HPDE6-E6E7 (cell line): ENCODE data around the gene SLC1A1.
A peak's percentile ranks its signal among the peaks of the same experiment; 100 is the strongest.
"Not testable (repeated sequence)": the region's sequence is repeated elsewhere in the genome, so short reads cannot be mapped to it uniquely, and the experiment has no call there.

ENCODE experiments used
- DNase-seq: peaks from one replicate; pipeline ENCODE4 v3.0.0; 2011; ENCODE audit warnings: missing footprints; ENCODE audit errors: extremely low spot score

The SLC1A1 gene

DNA sequence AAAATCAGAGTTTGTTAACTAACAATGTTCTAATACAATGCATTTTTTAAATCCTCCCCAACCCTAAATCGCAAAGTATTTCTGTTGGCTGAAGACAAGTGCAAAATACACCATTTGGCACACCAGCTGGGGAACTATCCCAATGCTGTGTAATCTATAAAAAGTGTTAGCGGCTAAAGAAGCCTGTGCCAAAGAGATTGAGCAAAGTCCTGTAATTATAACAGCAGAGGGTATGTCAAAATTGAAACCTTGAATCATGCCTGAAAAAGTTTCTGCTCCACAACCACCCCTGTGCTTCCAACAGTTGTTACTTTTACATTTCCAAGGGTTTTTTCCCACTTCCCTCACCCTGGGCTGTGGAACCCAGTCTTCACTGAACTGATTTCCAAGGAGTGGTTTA lies 88.7 kb downstream of the SLC1A1 start:
- DNase-seq: no peak

DNA sequence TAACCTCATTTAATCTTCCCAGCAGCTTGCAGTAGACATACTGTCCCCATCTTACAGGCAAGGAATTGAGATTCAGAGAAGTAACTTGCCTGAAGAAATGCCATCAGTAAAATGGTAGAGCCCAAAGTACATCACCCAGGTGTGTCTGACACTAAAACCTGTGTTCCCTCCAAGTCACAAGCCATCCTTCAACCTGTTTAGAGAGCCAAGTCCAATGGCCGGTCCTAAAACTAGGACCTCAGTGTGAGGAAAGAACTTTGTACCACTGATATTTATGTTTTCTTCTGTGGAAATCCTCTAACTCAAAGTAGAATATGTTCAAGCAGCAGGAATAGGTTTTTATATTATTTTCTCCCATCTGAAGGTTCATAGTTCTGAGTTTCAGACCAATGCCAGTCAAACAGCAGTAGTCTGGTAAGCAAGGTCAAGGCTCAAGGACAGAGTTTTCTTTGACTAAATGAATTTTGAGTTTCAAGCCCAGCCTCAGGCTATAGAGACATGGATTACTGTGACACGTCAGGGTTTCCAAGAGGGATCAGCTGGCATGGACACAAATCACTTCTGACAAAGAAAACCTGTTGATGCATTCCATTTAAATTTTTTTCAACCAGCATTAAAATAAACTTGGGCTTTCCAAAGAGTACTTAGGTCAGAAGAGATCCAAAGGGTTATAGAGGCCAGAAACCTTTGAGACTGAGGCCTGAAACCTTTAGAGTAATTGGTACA lies 90.9 kb downstream of the SLC1A1 start:
- no peak for DNase-seq

DNA sequence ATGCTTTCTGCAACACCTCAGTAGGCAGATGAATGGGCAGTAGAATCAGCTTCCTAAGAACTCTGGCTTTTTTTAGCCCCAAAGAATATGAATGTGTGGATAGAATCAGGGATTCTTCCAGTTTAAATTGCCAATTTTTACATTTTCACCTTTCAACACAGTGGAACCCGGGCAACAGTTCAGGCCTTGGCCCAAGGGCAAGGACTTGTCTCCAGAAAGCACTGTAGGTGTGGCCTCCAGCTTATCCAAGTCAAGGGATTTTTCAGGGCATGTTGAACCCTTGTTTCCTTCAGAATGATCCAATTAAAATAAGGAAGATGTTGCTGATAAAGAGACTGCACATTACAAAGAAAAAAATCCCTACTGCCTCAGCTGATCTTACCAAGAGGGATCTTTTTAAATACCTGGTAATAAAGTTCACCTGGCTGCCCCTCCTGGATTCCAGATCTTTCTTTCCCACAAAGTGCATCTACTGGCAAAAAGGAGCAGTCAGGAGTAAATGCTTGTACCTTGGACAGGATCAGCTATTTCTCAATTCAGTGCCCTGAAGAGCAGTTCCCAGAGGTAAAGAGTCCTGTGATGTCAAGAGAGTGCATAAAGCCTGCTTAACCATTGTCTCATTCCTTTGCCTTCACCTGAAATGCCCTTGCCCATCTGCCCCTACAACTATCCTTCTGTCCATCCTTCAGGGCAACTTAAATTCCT lies 91.7 kb downstream of the SLC1A1 start:
- DNase-seq: no peak

DNA sequence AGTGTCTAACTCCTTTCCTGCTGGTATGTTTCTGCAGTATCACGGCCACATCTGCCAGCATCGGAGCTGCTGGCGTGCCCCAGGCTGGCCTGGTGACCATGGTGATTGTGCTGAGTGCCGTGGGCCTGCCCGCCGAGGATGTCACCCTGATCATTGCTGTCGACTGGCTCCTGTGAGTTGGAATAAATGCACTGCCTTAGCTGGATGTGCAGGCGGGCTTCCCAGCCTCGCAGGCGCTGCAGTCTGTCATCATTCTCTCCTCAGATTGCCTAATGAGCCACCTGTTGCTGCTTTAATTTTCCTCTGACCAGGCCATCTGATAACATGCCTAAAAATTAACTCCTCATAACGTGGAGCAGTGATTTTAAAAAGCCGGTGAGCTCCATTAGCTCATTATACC lies 92.7 kb downstream of the SLC1A1 start:
- no peak for DNase-seq

DNA sequence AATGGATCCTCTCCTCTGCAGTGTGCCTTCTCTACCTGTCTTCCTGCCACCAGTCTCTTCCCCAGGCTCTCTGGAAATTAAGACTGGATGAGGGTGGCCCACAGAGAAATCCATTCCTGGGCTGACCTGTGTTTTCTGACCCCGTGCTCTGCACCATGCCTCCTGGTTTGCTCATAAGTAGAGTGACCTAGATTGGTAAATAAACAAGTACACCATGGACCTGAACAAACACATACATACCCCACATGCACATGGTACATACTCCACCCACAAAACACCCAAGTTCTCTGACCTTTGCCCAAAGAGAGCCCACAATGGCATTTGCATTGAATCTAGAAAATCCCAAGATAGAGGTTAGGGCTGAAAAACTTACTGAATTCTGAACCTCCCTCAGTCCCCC lies 94.4 kb downstream of the SLC1A1 start:
- DNase-seq: no peak

DNA sequence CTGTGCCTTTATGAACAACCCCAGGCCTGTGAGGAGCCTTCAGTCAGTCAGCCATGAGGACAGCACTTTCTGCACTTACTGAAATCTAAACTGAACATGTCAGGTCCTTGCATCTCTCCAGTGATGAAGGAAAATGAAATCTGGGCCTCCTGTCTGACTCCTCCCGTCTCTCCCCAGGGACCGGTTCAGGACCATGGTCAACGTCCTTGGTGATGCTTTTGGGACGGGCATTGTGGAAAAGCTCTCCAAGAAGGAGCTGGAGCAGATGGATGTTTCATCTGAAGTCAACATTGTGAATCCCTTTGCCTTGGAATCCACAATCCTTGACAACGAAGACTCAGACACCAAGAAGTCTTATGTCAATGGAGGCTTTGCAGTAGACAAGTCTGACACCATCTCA lies 94.9 kb downstream of the SLC1A1 start:
- DNase-seq: no peak

DNA sequence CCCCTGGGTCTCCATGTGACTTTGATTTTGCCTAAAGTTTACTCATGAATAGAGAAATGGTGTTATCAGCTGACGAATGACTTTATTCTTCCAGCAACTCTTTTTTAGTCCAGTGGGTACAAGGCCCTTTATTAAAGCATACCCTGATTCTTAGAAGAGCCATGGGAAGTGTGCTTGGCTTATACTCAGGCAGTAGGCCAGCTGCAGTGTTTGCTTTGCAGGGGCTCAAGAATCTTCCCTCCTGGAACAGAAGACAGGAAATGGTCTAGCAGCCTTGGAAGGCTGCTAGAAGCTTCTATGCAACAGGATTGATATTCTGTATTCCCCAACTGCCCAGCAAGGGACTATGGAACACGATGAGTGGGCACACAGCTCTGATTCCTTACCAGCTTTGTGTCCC lies 98.5 kb downstream of the SLC1A1 start:
- no peak for DNase-seq

DNA sequence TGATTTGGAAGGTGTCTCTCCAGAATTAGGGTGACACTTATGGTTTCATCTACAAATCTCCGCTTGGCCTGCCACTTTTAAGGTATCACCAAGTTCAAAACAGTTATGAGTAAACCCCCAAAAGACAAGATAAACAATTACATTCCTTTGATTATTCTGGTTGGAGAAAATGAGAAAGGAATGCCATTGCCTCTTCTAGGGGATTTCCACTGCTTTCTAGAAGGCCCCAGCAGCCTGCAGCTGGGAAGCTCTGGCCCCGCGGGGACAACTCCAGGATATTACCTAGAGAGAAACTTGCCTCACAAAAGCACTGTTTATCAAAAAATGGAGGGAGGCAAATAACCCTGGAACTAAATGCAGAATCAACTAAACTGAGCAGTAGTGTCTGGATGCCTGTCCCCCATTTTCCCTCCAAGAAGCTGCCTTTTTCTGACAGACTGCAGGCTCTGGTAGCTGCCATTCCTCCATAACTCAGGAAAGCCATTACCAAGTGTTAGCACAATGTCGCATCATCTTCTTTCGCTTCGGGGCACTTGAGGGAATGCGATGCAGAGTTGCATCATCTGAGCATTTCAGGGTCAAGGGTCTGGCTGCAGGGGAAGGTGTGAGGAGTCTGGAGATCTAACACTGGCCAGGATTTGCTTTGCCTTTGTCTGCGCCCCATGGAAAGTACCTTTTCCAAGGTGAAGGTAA lies 100.3 kb downstream of the SLC1A1 start:
- DNase-seq: no peak

DNA sequence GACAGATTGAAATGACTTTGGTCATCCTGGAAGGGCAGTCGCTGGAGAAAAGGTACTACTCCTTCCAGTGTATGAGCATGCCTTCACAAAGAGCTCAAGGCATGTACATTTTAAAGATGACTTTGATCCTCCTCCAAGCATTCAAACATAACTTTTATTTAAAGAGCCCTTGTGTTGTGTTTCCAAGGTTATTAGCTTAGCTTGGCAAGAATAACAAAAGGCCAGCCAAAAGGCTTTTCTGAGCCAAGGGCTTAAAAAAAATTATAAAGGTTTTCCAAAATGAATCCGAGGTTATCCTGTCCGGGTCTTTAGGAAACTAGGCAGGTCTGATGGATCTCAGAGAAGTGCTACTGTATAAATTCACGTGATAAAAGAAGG lies 100.8 kb downstream of the SLC1A1 start:
- DNase-seq: no peak

DNA sequence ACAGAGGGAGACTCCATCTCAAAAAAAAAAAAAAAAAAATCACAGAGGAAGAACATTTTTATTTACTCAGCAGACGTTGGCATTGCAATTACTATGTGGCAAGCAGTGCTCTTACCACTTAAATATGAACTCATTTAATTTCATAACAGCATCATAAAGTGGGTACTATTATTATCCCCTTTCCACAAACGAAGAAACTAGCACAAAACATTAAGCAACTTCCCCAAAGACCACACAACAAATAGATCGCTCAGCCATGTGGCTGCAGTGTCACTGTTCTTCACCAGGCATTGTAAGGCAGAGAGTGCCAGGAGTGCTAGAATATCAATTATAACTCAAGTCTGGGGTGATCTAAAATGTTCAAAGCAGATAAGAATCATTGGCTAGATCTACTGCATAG lies 102.0 kb downstream of the SLC1A1 start:
- no peak for DNase-seq

DNA sequence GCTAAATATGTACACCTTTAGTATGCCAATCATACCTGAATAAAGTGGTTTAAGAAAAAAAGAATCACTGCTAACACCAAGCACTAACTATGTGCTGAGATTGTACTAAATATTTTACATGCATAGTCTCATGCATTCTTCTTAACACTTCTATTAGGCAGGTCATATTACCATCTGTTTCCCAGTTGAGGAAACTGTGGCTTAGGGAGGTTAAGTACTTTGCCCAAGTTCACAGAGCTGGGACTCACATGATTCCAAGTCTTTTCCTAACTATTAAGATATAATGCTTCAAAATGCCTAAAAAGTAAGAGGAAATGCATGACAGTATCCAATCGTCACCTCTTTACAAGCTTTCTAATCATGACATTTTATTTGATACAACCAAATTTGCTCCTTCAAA lies 102.6 kb downstream of the SLC1A1 start:
- no peak for DNase-seq

DNA sequence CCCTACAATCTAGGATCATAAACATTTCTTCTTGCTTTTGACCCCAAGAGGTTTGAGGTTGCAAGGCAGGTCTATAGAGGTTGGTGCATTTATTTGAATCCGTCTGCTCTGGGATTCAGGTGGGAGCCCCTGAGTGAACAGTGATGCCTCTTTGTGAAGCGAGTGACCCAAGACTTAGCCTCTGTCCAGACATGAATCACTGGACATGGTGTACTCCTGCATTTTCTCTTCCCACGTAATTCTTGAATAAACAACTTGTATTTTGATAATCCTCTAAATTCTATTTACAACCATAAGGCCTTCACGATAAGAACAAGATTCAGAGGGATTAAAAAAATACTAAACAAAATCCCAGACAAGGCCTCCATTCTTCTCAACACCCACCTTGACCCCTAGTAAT lies 104.3 kb downstream of the SLC1A1 start:
- no peak for DNase-seq

DNA sequence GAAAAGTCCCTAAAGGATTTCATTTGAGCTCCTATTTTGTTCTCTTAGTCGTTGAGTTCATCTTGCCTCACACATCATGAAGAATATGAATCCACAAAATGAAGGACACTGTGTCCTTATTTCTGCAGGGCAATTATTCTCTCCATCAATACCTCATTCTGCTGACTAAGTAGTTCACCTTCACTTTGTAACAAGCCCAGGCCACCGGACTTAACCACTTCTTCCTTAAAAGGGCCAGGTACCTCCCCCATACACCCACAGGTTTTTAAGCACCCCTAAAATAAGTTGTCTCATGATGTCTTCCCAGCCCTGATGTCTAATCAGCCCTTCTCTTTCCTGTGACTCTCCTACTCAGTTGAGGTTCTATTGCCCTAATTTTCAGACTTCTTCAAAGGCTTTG lies 104.7 kb downstream of the SLC1A1 start:
- DNase-seq: no peak

DNA sequence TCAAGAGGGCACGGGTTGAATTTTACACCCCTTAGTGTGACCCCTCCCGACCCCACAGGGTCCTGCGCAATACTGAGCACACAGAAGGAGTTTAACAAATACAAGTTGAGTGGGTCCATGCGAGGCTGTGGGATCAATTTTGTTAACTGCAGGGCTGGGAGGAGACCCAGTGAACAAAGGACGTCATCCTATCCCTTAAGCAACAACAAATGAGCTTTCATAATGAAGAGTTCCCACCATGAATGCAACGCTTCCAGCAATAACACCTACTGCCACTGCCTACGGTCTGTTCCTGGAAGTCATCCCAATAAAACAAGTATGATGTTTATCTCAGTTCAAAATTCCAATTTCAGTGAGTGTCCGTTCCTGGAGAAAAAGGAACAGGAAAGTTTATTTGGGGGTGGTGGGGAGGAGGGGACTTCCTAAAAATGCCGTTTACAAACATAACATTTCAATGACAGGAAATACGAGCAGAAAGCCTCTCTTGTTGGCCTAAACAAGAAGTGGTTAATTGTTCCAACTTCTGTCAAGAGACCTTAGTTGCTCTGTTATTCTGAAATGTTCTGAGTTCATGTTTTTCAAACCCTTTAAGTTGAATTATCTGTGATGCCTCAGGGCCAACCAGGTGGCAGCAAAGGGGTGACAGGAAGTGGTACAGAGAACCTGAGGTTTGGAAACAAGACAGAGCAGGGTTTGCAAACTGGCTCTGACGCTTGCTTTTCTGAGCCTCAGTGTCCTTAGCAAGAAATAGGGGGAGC lies 106.1 kb downstream of the SLC1A1 start:
- DNase-seq: no peak

DNA sequence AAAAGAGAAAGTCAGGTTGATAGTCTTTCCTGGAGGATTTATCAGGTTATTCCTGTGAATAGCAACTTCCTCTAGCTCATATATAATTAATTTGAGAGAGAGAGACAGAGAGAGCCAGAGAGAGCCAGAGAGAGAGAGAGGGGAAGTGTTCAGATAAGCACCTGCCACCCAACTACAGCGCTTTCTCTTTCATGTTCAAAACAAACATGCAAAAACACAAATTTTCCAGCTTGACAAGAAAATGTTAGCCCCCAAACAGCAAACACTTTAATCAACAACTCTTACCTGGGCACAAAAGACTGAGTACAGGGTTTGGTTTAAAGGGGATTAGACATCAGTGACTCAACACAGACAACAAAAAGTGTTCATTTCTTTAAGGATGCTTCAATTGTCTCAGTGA lies 110.1 kb downstream of the SLC1A1 start:
- DNase-seq: no peak

DNA sequence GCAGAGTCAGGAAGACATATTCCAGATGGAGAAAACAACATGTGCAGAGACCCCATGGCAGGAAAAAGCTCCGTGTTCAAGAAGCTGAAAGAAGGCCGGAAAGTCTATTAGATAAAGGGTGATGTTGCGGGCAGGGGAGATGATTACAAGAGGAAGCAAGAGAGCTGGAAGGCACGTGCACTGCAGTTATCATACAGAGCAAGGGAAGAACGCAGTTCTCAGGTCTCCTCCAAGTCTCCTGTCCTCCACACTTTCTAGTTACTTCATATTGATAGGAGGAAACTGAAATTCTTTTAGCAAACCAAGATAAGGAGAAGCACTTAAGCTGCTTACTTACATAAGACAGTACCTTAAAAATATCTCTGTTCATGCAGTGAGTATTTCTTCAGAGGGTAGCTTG lies 113.6 kb downstream of the SLC1A1 start:
- DNase-seq: no peak

DNA sequence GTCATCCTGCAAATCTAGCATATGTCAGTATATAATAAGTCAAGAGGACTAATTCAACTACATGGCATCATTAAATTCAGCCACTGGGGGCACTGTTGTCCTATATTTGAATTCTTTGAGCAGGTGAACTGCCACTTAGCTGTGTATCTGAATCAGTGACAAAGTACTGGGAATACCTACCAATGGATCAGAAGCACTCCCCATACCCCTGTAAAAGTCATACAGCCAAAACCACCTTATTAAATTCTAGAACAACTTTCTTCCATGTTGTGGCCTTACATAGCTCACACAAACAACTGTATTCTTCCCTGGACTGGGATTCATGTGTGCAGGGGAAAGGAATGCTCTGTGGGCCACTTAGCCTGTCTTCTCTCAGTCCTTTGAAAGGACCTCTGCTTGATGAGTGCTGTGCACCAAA lies 114.4 kb downstream of the SLC1A1 start:
- peak; percentile 51 for DNase-seq

DNA sequence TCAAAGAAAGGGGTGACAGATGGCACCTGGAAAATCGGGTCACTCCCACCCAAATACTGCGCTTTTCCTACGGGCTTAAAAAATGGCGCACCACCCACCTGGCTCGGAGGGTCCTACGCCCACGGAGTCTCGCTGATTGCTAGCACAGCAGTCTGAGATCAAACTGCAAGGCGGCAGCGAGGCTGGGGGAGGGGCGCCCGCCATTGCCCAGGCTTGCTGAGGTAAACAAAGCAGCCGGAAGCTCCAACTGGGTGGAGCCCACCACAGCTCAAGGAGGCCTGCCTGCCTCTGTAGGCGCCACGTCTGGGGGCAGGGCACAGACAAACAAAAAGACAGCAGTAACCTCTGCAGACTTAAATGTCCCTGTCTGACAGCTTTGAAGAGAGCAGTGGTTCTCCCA lies 115.8 kb downstream of the SLC1A1 start:
- not testable (repeated sequence) for DNase-seq

DNA sequence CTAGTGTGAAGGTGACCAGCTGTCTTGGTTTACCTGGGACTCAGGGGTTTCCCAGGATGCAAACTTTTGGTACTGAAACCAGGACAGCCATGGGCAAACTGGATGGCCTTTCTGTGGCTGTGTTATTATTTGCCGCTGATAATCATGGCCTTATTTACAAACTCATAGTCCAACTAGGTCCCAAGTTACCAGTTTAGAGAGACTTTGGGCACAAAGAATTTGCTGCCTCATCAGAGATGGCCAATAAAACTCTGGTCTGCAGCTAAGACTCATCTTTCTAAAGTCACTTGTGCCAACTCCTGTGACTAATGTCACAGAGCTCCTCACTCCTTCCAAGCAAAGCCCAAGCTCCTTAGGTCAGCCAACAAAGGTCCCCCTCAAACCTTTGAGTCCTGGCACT lies 124.4 kb downstream of the SLC1A1 start:
- no peak for DNase-seq

DNA sequence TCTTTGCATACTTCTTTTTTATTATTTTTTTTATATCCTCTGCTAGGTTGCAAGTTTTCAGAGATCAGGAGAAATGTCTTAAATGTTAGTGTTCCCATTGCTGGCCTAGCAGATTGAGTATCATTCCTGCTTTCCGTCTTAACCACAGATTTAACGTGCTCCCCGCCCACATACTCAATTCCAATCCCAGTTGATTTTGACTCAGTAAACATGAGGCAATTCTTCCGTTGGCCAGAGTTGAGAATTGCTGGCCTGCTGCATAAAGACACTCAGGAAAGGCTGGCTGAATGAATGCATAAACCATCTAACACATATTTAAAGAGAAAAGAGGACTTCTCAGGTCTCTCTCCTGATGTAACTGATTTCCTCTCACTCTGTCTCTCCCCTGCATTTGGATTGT lies 125.0 kb downstream of the SLC1A1 start:
- no peak for DNase-seq

DNA sequence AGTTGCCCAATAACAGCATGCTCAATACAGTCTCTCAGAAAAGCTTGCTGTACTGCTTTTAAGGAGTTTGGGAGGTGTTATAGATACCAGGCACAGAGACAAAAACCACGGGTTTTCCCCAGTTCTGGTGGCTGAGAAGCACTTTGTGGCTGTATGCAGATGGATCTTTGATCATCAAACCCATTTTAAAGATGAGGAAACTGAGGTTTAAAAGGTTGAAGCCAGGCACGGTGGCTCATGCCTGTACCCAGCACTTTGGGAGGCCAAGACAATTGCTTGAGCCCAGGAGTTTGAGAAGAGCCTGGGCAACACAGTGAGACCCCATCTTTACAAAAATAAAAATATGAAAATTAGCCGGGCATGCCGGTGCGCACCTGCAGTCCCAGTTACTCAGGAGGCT lies 125.5 kb downstream of the SLC1A1 start:
- no peak for DNase-seq

DNA sequence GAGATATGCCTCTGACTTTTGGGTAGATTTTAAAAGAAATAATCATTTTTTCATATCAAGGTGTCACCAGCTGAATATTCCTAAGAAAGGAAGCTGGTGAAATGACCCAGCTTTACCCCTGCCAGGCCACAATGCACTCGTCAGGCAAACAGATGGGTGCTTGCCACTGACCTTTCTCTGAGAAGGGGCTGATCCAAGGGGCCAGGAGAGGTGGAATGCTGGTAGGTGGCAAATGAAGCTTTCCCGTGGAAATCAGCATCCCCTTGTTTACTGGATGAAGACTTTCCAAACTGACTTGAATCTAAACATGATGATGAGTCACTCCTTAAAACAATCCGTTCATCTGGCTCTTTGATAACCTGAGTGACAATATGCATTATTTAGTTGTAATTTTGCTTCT lies 127.5 kb downstream of the SLC1A1 start:
- DNase-seq: no peak
